GM19193 (cell line): ENCODE data around the gene PPP1R13L.

Experiments
- POLR2A ChIP-seq: IDR thresholded peaks from 4 replicates; pipeline ENCODE4 v1.6.1; 2011; ENCODE audit not compliant: insufficient read depth, insufficient read length; ENCODE audit errors: extremely low read depth

PPP1R13L gene

DNA sequence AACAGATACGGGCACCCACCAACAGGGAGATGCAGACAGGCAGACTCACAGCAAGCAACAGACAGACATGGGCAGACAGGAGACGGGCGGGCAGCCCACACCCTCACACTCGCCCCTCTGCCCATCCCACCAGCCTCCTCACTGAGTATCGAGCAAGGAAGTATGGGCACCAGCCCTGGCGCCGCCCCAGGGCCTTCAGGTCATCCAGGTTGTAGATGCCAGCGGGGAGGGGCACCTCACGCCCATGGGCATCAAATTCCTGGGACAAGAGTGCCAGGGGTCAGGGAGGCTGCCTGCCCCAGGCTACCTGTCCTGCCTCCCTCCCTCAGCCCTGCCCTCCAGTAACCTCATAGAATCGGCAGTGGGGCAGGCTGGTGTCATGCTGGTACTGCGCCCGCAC is 40.2 kb downstream of the PPP1R13L start:
- no peak for TF ChIP-seq POLR2A

DNA sequence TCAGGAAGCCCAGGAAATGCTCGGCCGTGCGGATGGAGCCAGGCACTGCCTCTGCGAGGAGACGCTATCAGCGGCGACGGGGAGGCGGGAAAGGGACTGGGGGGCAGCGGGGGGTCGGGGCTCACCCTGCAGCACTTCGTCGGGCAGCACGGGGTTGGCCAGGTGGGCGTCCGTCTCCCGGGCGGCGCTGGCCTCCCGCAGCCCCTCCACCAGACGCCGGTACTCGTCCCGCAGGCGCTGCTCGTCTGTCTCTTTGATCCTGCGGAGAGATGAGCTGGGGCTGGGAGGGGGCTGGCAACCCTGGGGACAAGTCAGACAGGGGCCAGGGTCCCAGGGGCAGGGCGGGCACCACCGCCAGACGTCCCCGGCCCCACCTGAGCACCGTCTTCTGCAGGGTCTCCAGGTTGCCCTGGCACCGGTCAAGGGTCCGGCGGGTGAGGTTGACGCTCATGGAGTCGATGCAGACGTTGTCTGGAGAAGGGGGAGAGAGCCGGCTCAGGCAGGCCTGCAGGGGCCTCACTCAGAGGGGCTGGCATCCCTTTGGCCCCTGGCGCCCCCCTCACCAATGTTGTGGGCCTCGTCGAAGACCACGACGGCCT is 40.9 kb downstream of the PPP1R13L start:
- TF ChIP-seq POLR2A, result no peak

GRCh38 chr19:45362291-45362690 is 42.6 kb downstream of the PPP1R13L start:
- TF ChIP-seq POLR2A, result no peak

DNA sequence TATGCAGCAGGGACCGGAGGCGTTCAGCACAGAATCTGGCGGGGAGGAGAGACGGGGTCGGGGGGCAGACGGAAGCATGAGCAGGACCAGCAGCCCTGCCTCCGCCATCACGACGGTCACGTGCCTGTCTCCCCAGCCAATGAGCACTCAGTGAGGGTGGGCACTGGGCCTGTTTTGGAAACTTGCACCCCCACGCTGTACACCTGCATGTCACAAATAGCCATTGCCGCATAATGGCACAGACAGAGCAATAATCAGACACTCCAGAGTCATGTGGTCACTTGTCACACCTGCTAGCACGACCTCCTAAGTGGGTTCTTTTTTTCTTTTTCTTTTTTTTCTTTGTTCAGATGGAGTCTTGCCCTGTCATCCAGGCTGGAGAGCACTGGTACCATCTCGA is 43.3 kb downstream of the PPP1R13L start:
- no peak for TF ChIP-seq POLR2A

DNA sequence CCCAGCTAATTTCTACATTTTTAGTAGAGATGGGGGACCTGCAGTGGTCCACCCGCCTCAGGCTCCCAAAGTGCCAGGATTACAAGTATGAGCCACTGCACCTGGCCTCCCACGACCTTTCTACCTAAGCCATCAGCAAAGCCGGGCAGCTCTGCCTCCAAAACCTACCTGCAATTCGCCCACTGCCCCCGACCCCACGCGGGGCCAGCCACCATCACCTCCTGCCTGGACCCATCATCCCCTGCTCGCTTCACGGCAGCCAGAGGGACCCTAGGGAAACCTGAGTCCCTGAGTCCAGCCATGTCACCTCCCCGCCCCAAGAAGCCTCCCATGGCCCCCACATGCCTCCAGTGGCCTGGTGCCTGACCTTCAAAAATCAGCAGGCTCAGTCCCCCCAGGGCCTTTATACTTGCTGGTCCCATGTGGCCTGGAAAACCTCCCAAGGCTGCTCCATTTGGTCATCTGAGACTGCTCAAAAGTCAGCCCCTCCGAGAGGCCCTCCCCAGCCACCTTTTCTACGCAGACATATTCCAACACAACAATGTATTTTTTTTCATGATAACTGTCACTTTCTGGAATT is 46.6 kb downstream of the PPP1R13L start:
- no peak for TF ChIP-seq POLR2A

DNA sequence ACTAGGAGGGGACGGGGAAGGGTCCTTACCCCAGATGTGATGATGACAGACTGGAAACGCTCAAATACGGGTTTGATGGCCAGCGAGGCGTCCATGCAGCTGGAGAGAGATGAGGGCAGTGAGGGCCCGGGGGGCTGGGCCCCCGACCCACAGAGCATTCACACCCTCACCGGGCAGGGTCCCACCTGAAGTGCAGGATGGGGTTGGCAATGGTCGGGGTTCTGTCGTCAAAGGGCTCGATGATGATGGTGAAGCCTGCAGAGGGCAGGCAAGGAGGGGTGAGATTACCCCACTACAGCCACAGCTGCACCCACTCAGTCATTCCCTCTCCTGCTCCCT is 47.5 kb downstream of the PPP1R13L start:
- TF ChIP-seq POLR2A, result no peak

DNA sequence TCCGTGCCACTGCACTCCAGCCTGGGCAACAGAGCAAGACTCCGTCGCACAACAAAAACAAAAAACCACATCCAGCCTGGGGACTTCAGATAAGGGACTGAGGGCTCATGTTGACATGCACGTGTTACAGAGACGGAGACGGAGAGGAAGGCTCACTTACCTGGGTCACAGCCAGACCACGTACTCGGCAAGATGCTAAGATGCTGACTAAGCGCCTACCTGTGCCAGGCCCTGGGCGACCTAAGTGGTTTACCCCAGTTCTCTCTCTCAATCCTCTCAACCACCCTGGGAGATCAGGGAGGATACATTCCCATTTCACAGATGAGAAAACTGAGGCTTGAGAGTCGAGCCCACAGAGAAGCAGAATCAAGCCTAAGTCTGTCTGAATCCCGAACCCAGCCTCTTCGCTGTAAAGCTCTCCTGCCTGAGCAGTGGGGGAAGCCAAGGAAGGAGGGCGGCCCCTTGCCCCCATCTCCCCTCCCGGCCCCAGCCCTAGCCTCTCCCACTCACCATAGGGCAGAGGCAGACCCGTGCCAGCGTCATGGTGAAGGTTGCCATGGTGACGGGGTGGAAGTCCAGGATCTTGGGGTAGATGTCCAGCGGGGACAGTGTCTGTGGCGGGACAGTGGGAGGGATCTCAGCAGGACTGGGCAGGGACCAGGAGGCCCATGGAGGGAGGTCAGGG is 48.0 kb downstream of the PPP1R13L start:
- no peak for TF ChIP-seq POLR2A

- no peak for TF ChIP-seq POLR2A
These were observed 49.0 kb downstream of the PPP1R13L start for GRCh38 chr19:45355910-45356309.

DNA sequence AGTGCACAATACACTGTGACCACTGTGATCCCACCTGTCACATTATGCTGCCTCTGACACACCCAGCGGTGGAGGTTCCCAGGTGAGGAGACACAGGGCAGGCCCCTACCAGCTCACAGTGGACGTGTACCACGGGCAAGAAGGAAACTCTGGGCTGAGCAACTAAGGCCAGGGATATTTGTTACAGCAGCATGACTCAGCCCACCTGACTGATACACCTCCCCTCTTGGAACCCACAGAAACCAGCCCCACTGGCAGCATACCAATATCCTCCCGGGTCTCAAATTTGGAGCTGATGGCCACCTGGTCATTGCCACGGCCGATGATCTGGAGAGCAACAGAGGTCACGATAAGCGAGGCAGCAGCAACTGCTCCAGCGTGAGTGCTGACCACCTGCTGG is 49.5 kb downstream of the PPP1R13L start:
- no peak for TF ChIP-seq POLR2A

- TF ChIP-seq POLR2A, result no peak
These were observed 50.5 kb downstream of the PPP1R13L start for GRCh38 chr19:45354241-45354842.

GRCh38 chr19:45352914-45353796 is 51.7 kb downstream of the PPP1R13L start:
- TF ChIP-seq POLR2A, result no peak

- no peak for TF ChIP-seq POLR2A
These were observed 52.4 kb downstream of the PPP1R13L start for GRCh38 chr19:45352471-45352870.

DNA sequence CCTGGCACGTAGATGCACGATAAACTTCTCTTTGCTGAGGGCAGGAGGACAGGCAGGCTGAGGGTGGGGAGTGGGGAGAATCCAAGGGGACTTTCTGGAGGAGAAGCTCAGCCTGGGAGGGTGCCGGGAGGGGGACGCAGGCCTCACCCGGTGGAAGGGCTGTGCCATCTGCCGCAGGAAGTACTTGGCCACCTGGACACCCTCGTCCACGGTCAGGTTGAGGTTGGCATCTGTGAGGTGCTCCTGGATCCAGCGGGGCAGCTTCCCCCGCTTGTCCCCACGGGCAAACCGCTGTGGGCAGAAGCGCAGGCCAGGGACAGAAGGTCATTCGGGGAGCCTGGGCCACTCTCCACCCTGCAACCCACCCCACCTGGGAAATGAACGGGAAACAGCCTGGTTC is 52.8 kb downstream of the PPP1R13L start:
- no peak for TF ChIP-seq POLR2A

DNA sequence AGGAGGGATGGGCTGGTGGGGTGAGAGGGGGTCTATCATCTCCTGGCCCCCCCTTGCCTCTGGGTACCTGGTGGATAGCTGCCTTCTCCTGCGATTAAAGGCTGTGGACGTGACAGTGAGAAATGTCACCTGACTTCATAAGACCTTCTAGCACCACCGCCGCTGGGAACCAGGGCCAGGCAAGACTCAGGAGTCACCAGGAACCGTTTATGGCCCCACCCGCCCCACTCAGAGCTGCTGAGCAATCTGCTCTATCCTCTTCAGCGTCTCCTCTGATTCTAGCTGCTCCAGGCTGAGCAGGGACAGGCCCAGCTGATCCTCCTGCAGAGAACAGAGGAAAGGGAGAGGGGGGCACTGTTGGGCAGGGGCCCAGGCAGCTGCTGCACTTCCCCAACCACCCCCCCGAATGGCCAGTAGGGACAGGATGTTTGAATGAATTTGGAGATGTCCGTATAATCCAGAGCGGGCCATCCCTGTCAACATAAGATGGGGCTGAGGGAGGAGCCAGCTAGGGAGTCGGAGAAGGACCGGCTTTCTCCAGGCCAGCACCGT is 53.4 kb downstream of the PPP1R13L start:
- TF ChIP-seq POLR2A, result no peak
